NCI-H2171 (cell line): ENCODE results near the gene KCNIP1.
"Not testable (repeated sequence)": the region's sequence is repeated elsewhere in the genome, so short reads cannot be mapped to it uniquely, and the experiment has no call there.

ENCODE experiments used
- DNase-seq: peaks from one replicate; lab custom pipeline; 2025; lab: John Stamatoyannopoulos, UW

Gene KCNIP1

GRCh38 chr5:170752257-170753215, 248.7 kb downstream of the KCNIP1 start:
- DNase-seq = peak; percentile 73

GRCh38 chr5:170753311-170753710, 249.5 kb downstream of the KCNIP1 start:
- no peak for DNase-seq

GRCh38 chr5:170754508-170754907, 250.7 kb downstream of the KCNIP1 start:
- not testable (repeated sequence) for DNase-seq

- no peak for DNase-seq
Observed at GRCh38 chr5:170755679-170756456, 252.0 kb downstream of the KCNIP1 start.

- DNase-seq = no peak
Observed at GRCh38 chr5:170756691-170757090, 252.9 kb downstream of the KCNIP1 start.

- DNase-seq = no peak
Observed at GRCh38 chr5:170757182-170757601, 253.4 kb downstream of the KCNIP1 start.

- no peak for DNase-seq
Observed at GRCh38 chr5:170757669-170758068, 253.8 kb downstream of the KCNIP1 start.

- no peak for DNase-seq
Observed at GRCh38 chr5:170758481-170758880, 254.7 kb downstream of the KCNIP1 start.

GRCh38 chr5:170760113-170760512, 256.3 kb downstream of the KCNIP1 start:
- DNase-seq = peak; percentile 44

GRCh38 chr5:170761048-170761707, 257.4 kb downstream of the KCNIP1 start:
- DNase-seq = no peak

GRCh38 chr5:170761708-170762066, 257.9 kb downstream of the KCNIP1 start:
- no peak for DNase-seq

GRCh38 chr5:170762298-170762697, 258.5 kb downstream of the KCNIP1 start:
- DNase-seq = not testable (repeated sequence)

- not testable (repeated sequence) for DNase-seq
Observed at GRCh38 chr5:170765868-170766267, 262.0 kb downstream of the KCNIP1 start.

- DNase-seq = peak; percentile 50
Observed at GRCh38 chr5:170769246-170769645, 265.4 kb downstream of the KCNIP1 start.

GRCh38 chr5:170769898-170770416, 266.1 kb downstream of the KCNIP1 start:
- DNase-seq = no peak

- no peak for DNase-seq
Observed at GRCh38 chr5:170771496-170771895, 267.7 kb downstream of the KCNIP1 start.

GRCh38 chr5:170773024-170773985, 269.5 kb downstream of the KCNIP1 start:
- no peak for DNase-seq

- DNase-seq = no peak
Observed at GRCh38 chr5:170774831-170775230, 271.0 kb downstream of the KCNIP1 start.

- DNase-seq = no peak
Observed at GRCh38 chr5:170781946-170782345, 278.1 kb downstream of the KCNIP1 start.

- no peak for DNase-seq
Observed at GRCh38 chr5:170782438-170782837, 278.6 kb downstream of the KCNIP1 start.
